OCI-LY1 (cell line): ENCODE measurements around the gene CWC15.

Experiments
- H2AFZ ChIP-seq: fragments of 200-600 bp; sonication (generic), shearing (Covaris generic); 2 replicates; pipeline ENCODE4 v1.6.0; 2014; ENCODE audit warnings: antibody characterized with exemption, mild to moderate bottlenecking, low read length
- H3F3A ChIP-seq: fragments of 200-600 bp; sonication (generic), shearing (Covaris generic); 2 replicates; pipeline ENCODE4 v1.6.0; 2014; ENCODE audit warnings: mild to moderate bottlenecking, antibody characterized with exemption, low read length, moderate library complexity; ENCODE audit not compliant: insufficient read depth
- H3K27ac ChIP-seq: fragments of 200-600 bp; sonication (generic); 2 replicates; pipeline ENCODE4 v1.5.1; 2014; ENCODE audit warnings: low read length, mixed run types, mild to moderate bottlenecking, low read depth; ENCODE audit not compliant: poor library complexity, severe bottlenecking
- H3K27me3 ChIP-seq: fragments of 200-600 bp; sonication (generic); 2 replicates; pipeline ENCODE4 v1.6.0; 2014; ENCODE audit warnings: antibody characterized with exemption, mild to moderate bottlenecking, low read length, moderate library complexity; ENCODE audit not compliant: insufficient read depth
- H3K36me3 ChIP-seq: fragments of 200-600 bp; sonication (generic); 2 replicates; pipeline ENCODE4 v1.6.1; 2014; ENCODE audit warnings: mild to moderate bottlenecking, antibody characterized with exemption, low read length, moderate library complexity, mixed read lengths; ENCODE audit not compliant: insufficient read depth
- H3K4me1 ChIP-seq: fragments of 200-600 bp; sonication (generic); 2 replicates; pipeline ENCODE4 v1.5.1; 2014; ENCODE audit warnings: mild to moderate bottlenecking, low read length, moderate library complexity; ENCODE audit not compliant: insufficient read depth, severe bottlenecking
- H3K4me2 ChIP-seq: fragments of 200-600 bp; sonication (generic), shearing (Covaris generic); 2 replicates; pipeline ENCODE4 v1.6.1; 2014; ENCODE audit warnings: low read length
- H3K4me3 ChIP-seq: fragments of 200-600 bp; sonication (generic); 2 replicates; pipeline ENCODE4 v1.5.1; 2014; ENCODE audit warnings: low read length, low read depth, mild to moderate bottlenecking, mixed read lengths; ENCODE audit not compliant: poor library complexity, severe bottlenecking
- H3K79me2 ChIP-seq: fragments of 200-600 bp; shearing (Covaris generic); 2 replicates; pipeline ENCODE4 v1.6.1; 2016; ENCODE audit warnings: mixed run types, low read length, mixed read lengths; ENCODE audit not compliant: insufficient read depth
- H3K9ac ChIP-seq: fragments of 200-600 bp; sonication (generic), shearing (Covaris generic); 2 replicates; pipeline ENCODE4 v1.6.1; 2014; ENCODE audit warnings: mild to moderate bottlenecking, low read length, mixed read lengths
- H3K9me2 ChIP-seq: fragments of 200-600 bp; sonication (generic), shearing (Covaris generic); 2 replicates; pipeline ENCODE4 v1.6.1; 2014; ENCODE audit warnings: low read depth, mild to moderate bottlenecking, low read length, mixed read lengths
- H3K9me3 ChIP-seq: fragments of 200-600 bp; shearing (Covaris generic); 2 replicates; pipeline ENCODE4 v1.6.1; 2014; ENCODE audit warnings: low read length, mixed read lengths
- H4K20me1 ChIP-seq: fragments of 200-600 bp; sonication (generic), shearing (Covaris generic); 2 replicates; pipeline ENCODE4 v1.6.0; 2016; ENCODE audit warnings: mild to moderate bottlenecking, low read length; ENCODE audit not compliant: insufficient read depth
- EZH2 ChIP-seq: fragments of 200-600 bp; sonication (generic), shearing (Covaris generic); IDR thresholded peaks from 2 replicates; pipeline ENCODE4 v1.8.0; 2017; ENCODE audit warnings: borderline replicate concordance, mixed run types, mild to moderate bottlenecking, antibody characterized with exemption, low read length, moderate library complexity, mixed read lengths
- TF ChIP-seq, protein P1 (sequence below): fragments of 200-600 bp; sonication (generic), shearing (Covaris generic); IDR thresholded peaks from 2 replicates; pipeline ENCODE4 v1.5.1; 2017; ENCODE audit warnings: mild to moderate bottlenecking, antibody characterized with exemption, low read length, moderate library complexity, mixed read lengths

Gene CWC15

DNA sequence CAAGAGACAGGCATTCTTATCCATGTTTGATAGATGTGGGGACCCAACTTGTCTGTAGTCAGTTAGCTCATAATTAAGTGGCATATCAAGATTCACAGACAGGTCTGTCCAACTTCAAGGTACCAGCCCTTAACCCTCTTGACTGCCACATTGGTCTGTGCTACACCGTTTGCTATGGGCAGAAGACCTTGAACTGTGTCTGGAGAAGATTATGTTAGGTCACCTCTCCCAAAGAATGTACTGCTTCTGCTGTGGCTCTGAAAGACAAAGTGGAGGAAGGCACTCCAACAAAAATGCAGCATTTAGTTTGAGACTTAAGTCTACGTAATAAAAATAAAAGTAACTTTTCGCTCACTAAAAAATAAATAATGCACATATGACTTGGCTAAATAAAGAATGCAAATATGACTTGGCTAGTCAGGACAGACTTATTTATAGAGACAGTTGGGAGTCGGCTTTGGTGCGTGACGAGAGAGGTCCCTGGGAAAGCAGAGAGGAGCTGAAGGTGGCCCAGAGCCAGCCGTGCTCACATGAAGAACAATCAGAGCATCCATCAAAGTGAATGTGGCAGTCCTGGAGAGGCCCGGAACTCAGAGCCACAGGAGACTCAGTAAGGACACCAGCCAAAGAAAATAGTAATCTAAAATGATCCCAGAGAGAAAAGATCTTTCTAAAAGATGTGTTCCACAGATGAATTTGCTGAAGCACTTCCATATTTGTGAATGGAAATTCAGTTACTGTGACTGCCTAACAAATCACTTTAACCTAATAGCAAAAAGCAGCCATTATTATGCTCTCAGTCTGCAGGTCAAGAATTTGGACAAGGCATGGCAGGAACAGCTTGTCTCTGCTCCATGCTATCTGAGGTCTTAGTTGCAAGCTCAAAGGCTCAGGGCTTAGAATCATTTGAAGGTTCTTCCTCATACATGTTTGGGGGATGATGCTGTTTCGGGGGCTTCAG is 35.0 kb downstream of the CWC15 start:
- Histone ChIP-seq H3K79me2 (no peaks in the 10 kb centered on the region), H4K20me1 (no peaks in the 10 kb centered on the region), H3K9me3 (no peaks in the 10 kb centered on the region), H3K9me2 (no peaks in the 10 kb centered on the region), H3F3A (no peaks in the 10 kb centered on the region), H3K9ac (no peak overlapping the region), H3K27me3 (no peaks in the 10 kb centered on the region), H3K4me2 (no peak overlapping the region), H3K27ac (no peak overlapping the region), H3K4me1 (no peaks in the 10 kb centered on the region), H2AFZ (no peak overlapping the region), H3K4me3 (no peak overlapping the region), H3K36me3 (no peaks in the 10 kb centered on the region)
- TF ChIP-seq, protein P1, sequence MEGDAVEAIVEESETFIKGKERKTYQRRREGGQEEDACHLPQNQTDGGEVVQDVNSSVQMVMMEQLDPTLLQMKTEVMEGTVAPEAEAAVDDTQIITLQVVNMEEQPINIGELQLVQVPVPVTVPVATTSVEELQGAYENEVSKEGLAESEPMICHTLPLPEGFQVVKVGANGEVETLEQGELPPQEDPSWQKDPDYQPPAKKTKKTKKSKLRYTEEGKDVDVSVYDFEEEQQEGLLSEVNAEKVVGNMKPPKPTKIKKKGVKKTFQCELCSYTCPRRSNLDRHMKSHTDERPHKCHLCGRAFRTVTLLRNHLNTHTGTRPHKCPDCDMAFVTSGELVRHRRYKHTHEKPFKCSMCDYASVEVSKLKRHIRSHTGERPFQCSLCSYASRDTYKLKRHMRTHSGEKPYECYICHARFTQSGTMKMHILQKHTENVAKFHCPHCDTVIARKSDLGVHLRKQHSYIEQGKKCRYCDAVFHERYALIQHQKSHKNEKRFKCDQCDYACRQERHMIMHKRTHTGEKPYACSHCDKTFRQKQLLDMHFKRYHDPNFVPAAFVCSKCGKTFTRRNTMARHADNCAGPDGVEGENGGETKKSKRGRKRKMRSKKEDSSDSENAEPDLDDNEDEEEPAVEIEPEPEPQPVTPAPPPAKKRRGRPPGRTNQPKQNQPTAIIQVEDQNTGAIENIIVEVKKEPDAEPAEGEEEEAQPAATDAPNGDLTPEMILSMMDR = no peak

DNA sequence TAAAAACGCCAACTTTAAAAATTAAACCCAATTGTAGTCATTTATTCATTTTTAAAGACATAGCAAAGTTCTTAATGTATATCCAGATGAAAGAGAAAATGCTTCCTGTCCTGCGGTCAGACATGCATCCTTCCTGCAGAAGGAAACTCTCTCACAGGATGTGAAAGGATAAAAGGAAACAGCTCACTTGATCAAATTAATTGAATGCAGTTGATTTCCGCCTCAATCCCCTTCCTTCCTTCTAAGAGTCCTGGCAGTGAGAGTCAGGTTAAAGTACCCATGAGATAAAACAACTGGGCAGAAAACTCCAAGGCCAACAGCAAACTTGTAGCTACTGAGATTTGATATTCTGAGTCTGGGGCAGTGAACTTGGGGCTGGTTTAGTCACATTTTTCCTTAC is 38.5 kb downstream of the CWC15 start:
- no peak overlapping the region for H3K4me3 ChIP-seq
- no peaks in the 10 kb centered on the region for H3F3A ChIP-seq
- H4K20me1 ChIP-seq = no peaks in the 10 kb centered on the region
- H3K36me3 ChIP-seq = no peaks in the 10 kb centered on the region
- no peak for TF ChIP-seq EZH2
- TF ChIP-seq, protein P1 = no peak
- no peaks in the 10 kb centered on the region for H3K9me2 ChIP-seq
- no peaks in the 10 kb centered on the region for H3K9me3 ChIP-seq
- no peaks in the 10 kb centered on the region for H3K79me2 ChIP-seq
- H3K27me3 ChIP-seq = no peaks in the 10 kb centered on the region
- H3K9ac ChIP-seq = no peak overlapping the region
- no peak overlapping the region for H3K4me2 ChIP-seq
- no peak overlapping the region for H2AFZ ChIP-seq
- no peaks in the 10 kb centered on the region for H3K4me1 ChIP-seq
- H3K27ac ChIP-seq = no peak overlapping the region

DNA sequence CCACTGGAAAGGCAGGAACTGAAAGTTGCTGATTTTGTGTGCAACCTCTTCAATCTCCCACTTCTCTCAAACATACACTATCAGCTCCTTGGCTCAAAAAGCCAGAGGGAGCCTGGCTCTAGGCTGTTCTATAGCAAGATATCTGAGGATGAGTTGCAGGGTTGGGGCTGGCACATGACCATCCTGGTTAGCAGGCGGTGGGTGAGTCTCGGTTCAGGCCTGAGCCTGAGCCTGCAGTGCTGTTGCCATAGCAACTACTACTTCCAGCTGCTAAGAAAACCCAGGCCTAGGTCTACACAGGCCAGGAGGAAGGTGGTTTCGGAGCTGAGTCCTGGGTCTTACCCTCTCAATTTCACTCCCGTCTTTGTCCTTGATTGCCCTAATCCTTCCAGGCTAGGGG is 39.0 kb downstream of the CWC15 start:
- Histone ChIP-seq H3K9ac (no peak overlapping the region), H3K27ac (no peak overlapping the region), H3K4me3 (no peak overlapping the region), H3K27me3 (no peaks in the 10 kb centered on the region), H3K79me2 (no peaks in the 10 kb centered on the region), H3K4me1 (no peaks in the 10 kb centered on the region), H3K4me2 (no peak overlapping the region), H3K9me3 (no peaks in the 10 kb centered on the region), H3F3A (no peaks in the 10 kb centered on the region), H4K20me1 (no peaks in the 10 kb centered on the region), H3K36me3 (no peaks in the 10 kb centered on the region), H3K9me2 (no peaks in the 10 kb centered on the region), H2AFZ (no peak overlapping the region)
- no peak for TF ChIP-seq EZH2
- TF ChIP-seq, protein P1 = no peak
